Measurements from ENCODE around the gene MAGI1.

MAGI1 gene

GRCh38 chr3:65497846-65498245, 540.9 kb downstream of the MAGI1 start:
- DNase-seq = no peak

- no peak for DNase-seq
These were observed 541.5 kb downstream of the MAGI1 start for GRCh38 chr3:65497236-65497635.

- DNase-seq = no peak
These were observed 544.8 kb downstream of the MAGI1 start for GRCh38 chr3:65493938-65494337.

GRCh38 chr3:65493371-65493882, 545.3 kb downstream of the MAGI1 start:
- no peak for DNase-seq

- no peak for DNase-seq
These were observed 546.5 kb downstream of the MAGI1 start for GRCh38 chr3:65492249-65492648.

GRCh38 chr3:65490114-65490513, 548.6 kb downstream of the MAGI1 start:
- no peak for DNase-seq

- no peak for DNase-seq
These were observed 549.5 kb downstream of the MAGI1 start for GRCh38 chr3:65489253-65489652.

GRCh38 chr3:65485826-65486469, 552.8 kb downstream of the MAGI1 start:
- no peak for DNase-seq

GRCh38 chr3:65484964-65485363, 553.8 kb downstream of the MAGI1 start:
- no peak for DNase-seq

GRCh38 chr3:65483480-65483879, 555.2 kb downstream of the MAGI1 start:
- DNase-seq = no peak

GRCh38 chr3:65483011-65483410, 555.7 kb downstream of the MAGI1 start:
- DNase-seq = no peak

GRCh38 chr3:65481085-65481484, 557.6 kb downstream of the MAGI1 start:
- no peak for DNase-seq

GRCh38 chr3:65479990-65480389, 558.7 kb downstream of the MAGI1 start:
- no peak for DNase-seq

- DNase-seq = no peak
These were observed 559.9 kb downstream of the MAGI1 start for GRCh38 chr3:65478551-65479500.

GRCh38 chr3:65473736-65474135, 565.0 kb downstream of the MAGI1 start:
- no peak for DNase-seq

GRCh38 chr3:65472501-65472900, 566.2 kb downstream of the MAGI1 start:
- DNase-seq = no peak

- DNase-seq = no peak
These were observed 572.3 kb downstream of the MAGI1 start for GRCh38 chr3:65466300-65466988.

- DNase-seq = no peak
These were observed 588.8 kb downstream of the MAGI1 start for GRCh38 chr3:65449841-65450428.

- no peak for DNase-seq
These were observed 590.6 kb downstream of the MAGI1 start for GRCh38 chr3:65448120-65448519.

GRCh38 chr3:65445573-65446169, 593.0 kb downstream of the MAGI1 start:
- DNase-seq = no peak

GRCh38 chr3:65444447-65444815, 594.3 kb downstream of the MAGI1 start:
- no peak for DNase-seq

GRCh38 chr3:65443739-65444446, 594.8 kb downstream of the MAGI1 start:
- DNase-seq = no peak

Measured in CD4-positive, alpha-beta T cell treated with Interleukin-1 beta for 1 hour (primary cell).